AG04450 (cell line): Measurements from ENCODE around the gene UBASH3A. TPM values are rescaled to one million over a fixed set of nuclear protein-coding genes. Genes with fewer than 3 reads are reported as not detected.

Experiments
- CTCF ChIA-PET: fragments of 300-600, 350-600 bp; formaldehyde crosslinking; extraction: SDS; loops from one replicate; lab custom pipeline; 2022; ENCODE audit warnings: antibody characterized with exemption, inconsistent platforms; lab: Charles Lee
- POLR2A ChIA-PET: fragments of 350-600 bp; formaldehyde crosslinking; extraction: SDS; loops from one replicate; lab custom pipeline; 2021; ENCODE audit warnings: antibody characterized with exemption, inconsistent platforms; lab: Yijun Ruan, JAX
- DNase-seq: peaks from one replicate; pipeline ENCODE4 v3.0.0-alpha.2; 2011; ENCODE audit warnings: low read depth, low spot score
- H3K27ac ChIP-seq: one replicate; pipeline ENCODE4 v1.5.1; 2012; ENCODE audit warnings: low read depth, low read length, control low read depth
- H3K27me3 ChIP-seq: one replicate; pipeline ENCODE4 v1.6.0; 2012; ENCODE audit warnings: low read length; ENCODE audit not compliant: control insufficient read depth, insufficient read depth
- H3K4me3 ChIP-seq: 2 replicates; pipeline ENCODE4 v1.5.1; 2011; ENCODE audit warnings: mild to moderate bottlenecking, low read depth, low read length, control low read depth
- H3K9me3 ChIP-seq: 2 replicates; pipeline ENCODE4 v1.5.1; 2012; ENCODE audit warnings: low read length; ENCODE audit not compliant: control insufficient read depth, insufficient read depth
- polyA plus RNA-seq: library from polyadenylated mRNA; depleted of rRNA; stranded (reverse); fragments of >200 nt; gene quantifications from 2 replicates; pipeline ENCODE4 v1.2.3, GENCODE V29; 2011
- TF ChIP-seq, protein P1 (sequence below): IDR thresholded peaks from 2 replicates; pipeline ENCODE4 v1.5.1; 2011; ENCODE audit warnings: low read depth, low read length, control low read depth, inconsistent platforms

Gene UBASH3A
- polyA plus RNA-seq, 1 experiment: not detected

DNA sequence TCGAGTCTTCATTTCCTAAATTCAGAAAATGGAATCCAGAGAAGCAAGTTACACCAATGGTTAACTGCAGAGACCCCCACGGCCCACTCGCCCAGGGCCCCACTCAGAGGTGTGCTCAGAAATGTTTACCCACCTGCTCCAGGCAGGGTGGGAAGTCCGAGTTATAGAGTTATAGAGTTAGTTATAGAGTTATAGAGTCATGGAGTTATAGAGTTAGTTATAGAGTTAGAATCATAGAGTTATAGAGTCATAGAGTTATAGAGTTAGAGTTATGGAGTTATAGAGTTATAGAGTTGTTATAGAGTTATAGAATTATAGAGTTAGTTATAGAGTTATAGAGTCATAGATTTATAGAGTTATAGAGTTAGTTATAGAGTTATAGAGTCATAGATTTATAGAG lies 31.7 kb downstream of the UBASH3A start:
- TF ChIP-seq, protein P1, sequence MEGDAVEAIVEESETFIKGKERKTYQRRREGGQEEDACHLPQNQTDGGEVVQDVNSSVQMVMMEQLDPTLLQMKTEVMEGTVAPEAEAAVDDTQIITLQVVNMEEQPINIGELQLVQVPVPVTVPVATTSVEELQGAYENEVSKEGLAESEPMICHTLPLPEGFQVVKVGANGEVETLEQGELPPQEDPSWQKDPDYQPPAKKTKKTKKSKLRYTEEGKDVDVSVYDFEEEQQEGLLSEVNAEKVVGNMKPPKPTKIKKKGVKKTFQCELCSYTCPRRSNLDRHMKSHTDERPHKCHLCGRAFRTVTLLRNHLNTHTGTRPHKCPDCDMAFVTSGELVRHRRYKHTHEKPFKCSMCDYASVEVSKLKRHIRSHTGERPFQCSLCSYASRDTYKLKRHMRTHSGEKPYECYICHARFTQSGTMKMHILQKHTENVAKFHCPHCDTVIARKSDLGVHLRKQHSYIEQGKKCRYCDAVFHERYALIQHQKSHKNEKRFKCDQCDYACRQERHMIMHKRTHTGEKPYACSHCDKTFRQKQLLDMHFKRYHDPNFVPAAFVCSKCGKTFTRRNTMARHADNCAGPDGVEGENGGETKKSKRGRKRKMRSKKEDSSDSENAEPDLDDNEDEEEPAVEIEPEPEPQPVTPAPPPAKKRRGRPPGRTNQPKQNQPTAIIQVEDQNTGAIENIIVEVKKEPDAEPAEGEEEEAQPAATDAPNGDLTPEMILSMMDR: no peak
- Histone ChIP-seq H3K27ac (no peak overlapping the region), H3K4me3 (no peak overlapping the region), H3K9me3 (peaks cover 39% of the 10 kb centered on the region), H3K27me3 (no peaks in the 10 kb centered on the region)
- no peak for DNase-seq
- ChIA-PET CTCF (no interaction called here), POLR2A (no interaction called here)

DNA sequence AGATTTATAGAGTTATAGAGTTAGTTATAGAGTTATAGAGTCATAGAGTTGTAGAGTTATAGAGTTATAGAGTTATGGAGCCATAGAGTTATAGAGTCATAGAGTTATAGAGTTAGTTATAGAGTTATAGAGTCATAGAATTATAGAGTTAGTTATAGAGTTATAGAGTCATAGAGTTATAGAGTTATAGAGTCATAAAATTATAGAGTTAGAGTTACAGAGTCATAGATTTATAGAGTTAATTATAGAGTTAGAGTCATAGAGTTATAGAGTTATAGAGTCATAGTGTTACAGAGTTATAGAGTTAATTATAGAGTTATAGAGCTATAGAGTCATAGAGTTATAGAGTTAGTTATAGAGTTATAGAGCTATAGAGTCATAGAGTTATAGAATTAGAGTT lies 32.1 kb downstream of the UBASH3A start:
- H3K27ac ChIP-seq: no peak overlapping the region
- ChIA-PET POLR2A (no interaction called here), CTCF (no interaction called here)
- TF ChIP-seq, protein P1: no peak
- H3K4me3 ChIP-seq: no peak overlapping the region
- DNase-seq: no peak
- no peaks in the 10 kb centered on the region for H3K27me3 ChIP-seq
- peaks cover 36% of the 10 kb centered on the region for H3K9me3 ChIP-seq

DNA sequence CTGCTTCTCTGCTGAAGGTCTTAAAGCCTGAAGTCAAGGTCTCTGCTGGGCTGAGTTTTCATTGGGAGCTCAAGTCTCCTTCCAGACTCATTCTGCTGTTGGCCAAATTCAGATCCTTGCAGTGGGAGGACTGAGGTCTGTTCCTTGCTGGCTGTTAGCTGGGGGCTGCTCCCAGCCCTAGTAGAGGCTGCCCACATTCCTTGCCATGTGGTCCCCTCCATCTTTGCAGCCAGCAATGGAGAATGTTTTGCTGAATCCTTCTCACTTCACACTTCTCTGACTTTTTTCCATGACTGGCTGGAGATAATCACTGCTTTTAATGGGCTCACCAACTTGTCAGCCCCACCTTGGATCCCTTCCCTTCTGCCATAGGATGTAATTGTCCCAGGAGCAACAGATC lies 33.2 kb downstream of the UBASH3A start:
- no peak overlapping the region for H3K4me3 ChIP-seq
- no peak overlapping the region for H3K27ac ChIP-seq
- TF ChIP-seq, protein P1: no peak
- no peaks in the 10 kb centered on the region for H3K27me3 ChIP-seq
- DNase-seq: no peak
- ChIA-PET CTCF (no interaction called here), POLR2A (no interaction called here)
- H3K9me3 ChIP-seq: peaks cover 31% of the 10 kb centered on the region

DNA sequence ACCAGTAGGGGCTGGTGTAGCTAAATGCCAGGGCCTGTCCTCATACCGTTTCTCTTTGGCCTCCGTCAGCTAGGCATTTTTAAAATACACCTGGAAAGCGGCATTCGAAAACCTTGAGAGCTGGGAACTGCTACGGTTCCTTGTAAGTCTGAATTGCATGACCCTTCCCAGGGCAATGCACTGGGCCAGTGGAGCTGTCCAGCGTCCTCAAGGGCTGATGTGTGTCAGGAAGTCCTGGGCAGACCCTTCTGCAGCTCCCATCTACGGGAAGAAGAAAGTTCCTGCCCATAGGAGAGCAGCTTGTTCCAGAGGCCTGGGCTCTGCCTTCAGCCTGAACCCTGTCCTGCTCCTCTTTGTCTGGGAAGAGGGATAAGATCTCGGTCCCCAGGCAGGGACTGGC lies 34.1 kb downstream of the UBASH3A start:
- Histone ChIP-seq H3K9me3 (peaks cover 31% of the 10 kb centered on the region), H3K27ac (no peak overlapping the region), H3K4me3 (no peak overlapping the region), H3K27me3 (no peaks in the 10 kb centered on the region)
- CTCF ChIA-PET: no interaction called here
- POLR2A ChIA-PET: no interaction called here
- DNase-seq: no peak
- TF ChIP-seq, protein P1: no peak

DNA sequence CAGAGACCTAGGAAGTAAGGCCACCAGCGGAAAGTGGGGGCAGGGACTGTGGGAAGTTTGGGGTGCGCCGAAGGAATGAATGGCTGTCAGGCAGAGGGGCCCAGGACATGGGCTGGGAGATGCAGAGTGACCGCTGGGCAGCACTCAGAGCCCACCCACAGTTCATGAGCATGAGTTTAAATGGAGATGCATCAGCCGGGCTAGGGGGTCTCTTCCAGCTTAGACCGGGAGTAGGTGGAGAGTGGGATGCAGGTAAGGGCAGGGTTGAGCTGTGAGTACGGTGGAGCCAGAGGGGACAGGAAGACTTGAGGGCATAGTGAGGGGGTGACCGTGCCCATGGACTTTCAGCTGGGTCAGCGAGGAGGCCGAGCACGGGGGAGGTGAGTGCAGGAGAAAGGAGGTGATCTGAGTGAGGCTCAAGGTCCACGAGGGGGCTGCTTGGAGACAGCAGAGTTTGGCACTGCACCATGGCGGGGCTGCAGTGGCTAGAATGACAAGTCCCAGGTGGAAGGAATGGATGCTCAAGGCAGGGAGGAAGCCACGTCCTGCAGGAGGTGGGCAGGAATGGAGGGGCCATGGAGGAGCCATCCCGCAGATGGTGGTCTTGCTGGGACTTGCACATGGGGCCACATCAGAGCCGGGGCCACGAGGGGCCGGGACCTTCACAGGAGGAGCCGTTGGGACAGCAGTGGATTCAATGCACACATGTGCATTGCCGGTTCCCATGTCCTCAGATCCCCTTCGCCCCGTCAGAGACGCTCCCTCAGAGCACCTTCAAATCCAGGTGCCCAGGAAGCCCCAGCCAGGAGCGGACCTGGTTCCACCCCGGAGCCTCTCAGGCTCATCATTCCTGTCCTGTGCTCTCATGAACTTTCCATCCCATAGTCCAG lies 34.9 kb downstream of the UBASH3A start:
- TF ChIP-seq, protein P1: no peak
- peaks cover 35% of the 10 kb centered on the region for H3K9me3 ChIP-seq
- H3K27ac ChIP-seq: no peak overlapping the region
- no peak for DNase-seq
- ChIA-PET POLR2A (no interaction called here), CTCF (no interaction called here)
- no peaks in the 10 kb centered on the region for H3K27me3 ChIP-seq
- H3K4me3 ChIP-seq: no peak overlapping the region
